ENCODE measurements around the gene LYZ. TPM values are rescaled to one million over a fixed set of nuclear protein-coding genes. Genes with fewer than 3 reads are reported as not detected.
"Not testable (repeated sequence)": the region's sequence is repeated elsewhere in the genome, so short reads cannot be mapped to it uniquely, and the experiment has no call there.

Gene LYZ
- 10 to 100 TPM; 21.5 to 32.9 (median 30.5) TPM for polyA plus RNA-seq (ENCODE audit: insufficient read length in 3 of 3)

DNA sequence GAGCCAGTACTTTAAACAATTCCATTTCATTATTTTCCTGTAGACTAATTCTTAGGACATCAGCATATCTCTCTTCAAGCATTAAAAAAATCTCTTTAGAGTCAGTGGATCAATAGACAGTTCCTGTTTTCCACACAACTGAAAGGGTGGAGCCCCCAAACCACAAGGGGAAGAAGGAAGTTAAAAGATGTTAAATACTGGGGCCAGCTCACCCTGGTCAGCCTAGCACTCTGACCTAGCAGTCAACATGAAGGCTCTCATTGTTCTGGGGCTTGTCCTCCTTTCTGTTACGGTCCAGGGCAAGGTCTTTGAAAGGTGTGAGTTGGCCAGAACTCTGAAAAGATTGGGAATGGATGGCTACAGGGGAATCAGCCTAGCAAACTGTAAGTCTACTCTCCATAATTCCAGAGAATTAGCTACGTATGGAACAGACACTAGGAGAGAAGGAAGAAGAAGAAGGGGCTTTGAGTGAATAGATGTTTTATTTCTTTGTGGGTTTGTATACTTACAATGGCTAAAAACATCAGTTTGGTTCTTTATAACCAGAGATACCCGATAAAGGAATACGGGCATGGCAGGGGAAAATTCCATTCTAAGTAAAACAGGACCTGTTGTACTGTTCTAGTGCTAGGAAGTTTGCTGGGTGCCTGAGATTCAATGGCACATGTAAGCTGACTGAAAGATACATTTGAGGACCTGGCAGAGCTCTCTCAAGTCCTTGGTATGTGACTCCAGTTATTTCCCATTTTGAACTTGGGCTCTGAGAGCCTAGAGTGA lies at the start of gene LYZ:
LYZ (plus strand) TSS at position 220 of the 777 bp plus-strand sequence; CDS start at position 248, 28 bp downstream.
- no peak for DNase-seq (ENCODE audit: low read depth in 3 of 3, low spot score in 2 of 3)

DNA sequence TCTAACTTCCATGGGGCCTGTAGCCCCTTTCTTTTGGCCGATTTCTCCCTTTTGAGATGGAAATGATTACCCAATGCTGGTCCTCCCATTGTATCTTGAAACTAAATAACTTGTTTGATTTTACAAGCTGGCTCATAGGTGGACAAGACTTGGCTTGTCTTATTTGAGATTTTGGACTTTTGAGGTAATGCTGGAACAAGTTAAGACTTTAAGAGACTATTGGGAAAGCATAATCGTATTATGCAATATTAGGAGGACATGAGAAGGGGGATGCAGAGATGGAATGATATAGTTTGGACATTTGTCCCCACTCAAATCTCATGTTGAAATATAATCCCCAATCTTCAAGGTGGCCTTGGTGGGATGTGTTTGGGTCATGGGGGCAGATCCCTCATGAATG lies 49.2 kb upstream of the LYZ start:
- DNase-seq (ENCODE audit: low read depth in 3 of 3, low spot score in 2 of 3): no peak

DNA sequence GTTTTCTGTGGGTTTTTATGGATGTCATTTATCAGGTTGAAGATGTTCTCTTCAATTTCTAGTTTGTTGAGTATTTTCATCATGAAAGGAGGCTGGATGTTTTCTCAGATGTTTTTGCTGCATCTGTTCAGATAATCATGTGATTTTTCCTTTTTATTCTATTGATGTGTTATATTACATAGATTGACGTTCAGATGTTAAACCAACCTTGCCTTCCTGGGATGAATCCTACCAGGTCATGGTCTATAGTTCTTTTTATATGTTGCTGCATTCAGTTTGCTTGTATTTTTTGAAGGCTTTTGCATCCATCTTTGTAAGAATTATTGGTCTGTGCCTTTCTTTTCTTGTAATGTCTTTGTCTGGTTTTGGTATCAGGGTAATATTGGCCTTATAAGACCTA lies 43.9 kb upstream of the LYZ start:
- no peak for DNase-seq (ENCODE audit: low read depth in 3 of 3, low spot score in 2 of 3)

DNA sequence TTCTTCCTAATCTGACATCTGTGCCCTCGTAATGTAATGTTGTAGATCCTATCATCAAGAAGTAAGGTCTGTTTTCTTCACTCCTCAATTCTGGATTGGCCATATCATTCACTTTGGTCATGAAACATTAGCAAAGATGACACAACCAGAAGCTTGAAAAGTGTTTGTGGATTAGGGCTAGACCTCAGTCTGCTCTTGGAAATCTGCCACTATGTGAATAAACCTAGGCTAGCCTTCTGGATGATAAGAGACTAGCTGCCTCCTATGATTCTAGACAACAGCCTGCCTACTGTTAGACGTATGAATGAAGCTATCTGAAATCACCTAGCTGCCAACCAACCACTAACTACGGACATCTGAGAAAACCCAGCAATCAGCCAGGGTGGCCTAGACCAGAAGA lies 38.7 kb upstream of the LYZ start:
- no peak for DNase-seq (ENCODE audit: low read depth in 3 of 3, low spot score in 2 of 3)

DNA sequence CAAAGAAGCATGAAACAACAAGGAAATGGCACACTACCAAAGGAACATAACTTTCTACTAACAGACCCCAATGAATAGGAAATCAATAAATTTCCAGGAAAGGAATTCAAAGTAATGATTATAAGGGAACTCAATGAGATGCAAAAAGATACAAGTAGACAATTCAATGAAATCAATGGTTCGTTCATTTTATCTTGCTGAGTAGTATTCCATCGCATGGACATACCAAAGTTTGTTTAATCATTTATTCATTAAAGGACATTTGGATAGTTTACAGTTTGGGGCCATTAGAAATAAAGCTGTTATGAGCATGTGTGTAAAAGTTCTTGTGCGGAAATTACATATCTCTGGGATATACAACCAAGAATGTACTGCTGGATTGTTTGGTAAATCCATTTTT lies 35.0 kb upstream of the LYZ start:
- no peak for DNase-seq (ENCODE audit: low read depth in 3 of 3, low spot score in 2 of 3)

DNA sequence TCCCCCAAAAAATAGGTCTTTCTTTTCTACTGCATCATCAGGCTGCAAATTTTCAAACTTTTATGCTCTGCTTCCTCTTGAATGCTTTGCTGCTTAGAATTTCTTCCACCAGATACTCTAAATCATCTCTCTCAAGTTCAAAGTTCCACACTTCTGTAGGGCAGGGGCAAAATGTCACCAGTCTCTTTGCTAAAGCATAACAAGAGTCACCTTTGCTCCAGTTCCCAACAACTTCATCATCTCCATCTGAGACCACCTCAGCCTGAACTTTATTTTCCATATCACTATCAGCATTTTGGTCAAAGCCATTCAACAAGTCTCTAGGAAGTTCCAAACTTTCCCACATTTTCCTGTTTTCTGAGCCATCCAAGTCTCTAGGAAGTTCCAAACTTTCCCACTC lies 31.4 kb upstream of the LYZ start:
- not testable (repeated sequence) for DNase-seq (ENCODE audit: low read depth in 3 of 3, low spot score in 2 of 3)

DNA sequence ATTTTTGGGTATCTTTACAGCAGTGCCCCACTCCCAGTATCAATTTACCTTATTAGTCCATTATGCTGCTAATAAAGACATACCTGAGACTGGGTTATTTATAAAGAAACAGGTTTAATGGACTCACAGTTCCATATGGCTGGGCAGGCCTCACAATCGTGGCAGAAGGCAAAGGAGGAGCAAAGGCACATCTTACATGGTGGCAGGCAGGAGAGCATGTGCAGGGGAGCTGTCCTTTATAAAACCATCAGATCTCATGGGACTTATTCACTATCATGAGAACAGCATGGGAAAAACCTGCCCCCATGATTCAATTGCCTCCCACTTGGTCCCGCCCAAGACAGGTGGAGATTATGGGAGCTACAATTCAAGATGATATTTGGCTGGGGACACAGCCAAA lies 30.9 kb upstream of the LYZ start:
- not testable (repeated sequence) for DNase-seq (ENCODE audit: low read depth in 3 of 3, low spot score in 2 of 3)

DNA sequence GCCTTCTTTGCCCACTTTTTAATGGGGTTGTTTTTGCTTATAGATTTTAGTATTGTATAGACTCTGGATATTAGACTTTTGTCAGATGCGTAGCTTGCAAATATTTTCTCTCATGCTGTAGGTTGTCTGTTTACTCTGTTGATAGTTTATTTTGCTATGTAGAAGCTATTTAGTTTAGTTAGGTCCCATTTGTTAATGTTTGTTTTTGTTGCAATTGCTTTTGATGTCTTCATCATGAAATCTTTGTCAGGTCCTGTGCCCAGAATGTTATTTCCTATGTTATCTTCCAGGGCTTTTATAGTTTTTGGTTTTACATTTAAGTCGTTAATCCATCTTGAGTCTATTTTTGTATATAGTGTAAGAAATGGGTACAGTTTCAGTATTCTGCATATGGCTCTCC lies 30.0 kb upstream of the LYZ start:
- no peak for DNase-seq (ENCODE audit: low read depth in 3 of 3, low spot score in 2 of 3)

DNA sequence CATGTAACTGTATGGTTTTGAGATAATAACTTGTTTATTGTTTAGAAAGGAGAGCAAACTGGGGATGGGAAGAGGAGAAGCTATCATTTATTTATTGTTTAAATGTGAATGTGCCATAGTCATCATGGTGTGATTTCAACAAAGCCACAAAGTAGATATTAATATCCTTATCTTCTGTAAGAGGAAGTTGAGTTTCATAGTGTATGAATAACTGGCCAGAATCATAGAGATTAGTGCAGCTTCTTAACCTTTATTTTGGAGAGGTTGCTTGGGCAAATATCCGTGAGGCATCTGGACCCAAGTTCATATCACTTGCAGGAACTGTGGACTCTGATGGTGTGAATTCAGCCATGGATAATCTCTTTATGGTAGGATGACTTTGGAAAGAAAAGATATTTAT lies 26.8 kb upstream of the LYZ start:
- DNase-seq (ENCODE audit: low read depth in 3 of 3, low spot score in 2 of 3): no peak

DNA sequence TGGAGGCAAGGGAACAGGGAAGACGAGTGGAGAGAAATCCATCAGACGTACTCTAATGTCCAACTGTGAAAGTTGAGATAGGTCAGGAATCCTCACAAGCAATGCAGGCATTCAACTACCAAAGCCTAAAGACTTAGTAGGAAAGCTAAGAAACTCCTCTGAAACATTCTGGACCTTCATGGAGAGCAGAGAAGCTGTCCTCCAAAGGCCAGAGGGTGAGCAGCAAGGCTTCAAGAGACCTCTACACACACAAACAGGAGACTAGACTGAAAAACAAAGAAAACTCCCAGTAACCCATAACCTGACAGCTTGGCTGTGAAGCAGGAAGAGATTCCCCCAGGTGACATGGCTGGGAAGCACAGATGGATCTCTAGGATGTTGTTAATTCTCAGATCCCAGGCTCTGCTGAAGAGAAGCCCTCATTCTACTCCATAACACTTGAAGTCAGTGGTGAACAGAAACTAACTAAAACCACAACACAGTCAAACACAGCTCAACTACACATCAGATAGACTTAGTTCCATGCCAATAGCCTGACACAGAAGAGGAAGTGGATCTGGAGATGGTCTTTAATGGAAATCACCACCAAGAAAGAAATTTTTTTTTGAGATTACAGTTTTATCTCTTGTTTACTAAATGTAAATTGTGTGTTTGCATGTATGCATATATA lies 23.2 kb upstream of the LYZ start:
- no peak for DNase-seq (ENCODE audit: low read depth in 3 of 3, low spot score in 2 of 3)

DNA sequence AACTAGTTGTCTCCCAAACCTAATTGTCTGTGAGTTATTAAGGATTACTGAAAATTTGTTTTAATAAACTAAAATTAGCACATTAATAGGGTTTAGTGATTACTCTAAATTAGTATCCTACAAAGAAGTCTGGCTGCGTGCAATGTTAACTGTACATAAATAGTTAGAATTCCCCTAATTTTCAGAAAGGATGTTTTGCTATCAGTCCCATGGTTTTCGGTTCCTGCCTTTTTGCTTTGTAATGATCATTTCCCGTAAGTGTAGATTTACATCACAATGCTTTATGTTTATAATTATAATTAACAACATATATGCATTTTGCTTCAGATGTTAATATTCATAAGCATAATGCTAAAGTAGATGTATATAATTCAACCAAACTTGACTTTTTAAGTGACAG lies 19.8 kb upstream of the LYZ start:
- DNase-seq (ENCODE audit: low read depth in 3 of 3, low spot score in 2 of 3): no peak

DNA sequence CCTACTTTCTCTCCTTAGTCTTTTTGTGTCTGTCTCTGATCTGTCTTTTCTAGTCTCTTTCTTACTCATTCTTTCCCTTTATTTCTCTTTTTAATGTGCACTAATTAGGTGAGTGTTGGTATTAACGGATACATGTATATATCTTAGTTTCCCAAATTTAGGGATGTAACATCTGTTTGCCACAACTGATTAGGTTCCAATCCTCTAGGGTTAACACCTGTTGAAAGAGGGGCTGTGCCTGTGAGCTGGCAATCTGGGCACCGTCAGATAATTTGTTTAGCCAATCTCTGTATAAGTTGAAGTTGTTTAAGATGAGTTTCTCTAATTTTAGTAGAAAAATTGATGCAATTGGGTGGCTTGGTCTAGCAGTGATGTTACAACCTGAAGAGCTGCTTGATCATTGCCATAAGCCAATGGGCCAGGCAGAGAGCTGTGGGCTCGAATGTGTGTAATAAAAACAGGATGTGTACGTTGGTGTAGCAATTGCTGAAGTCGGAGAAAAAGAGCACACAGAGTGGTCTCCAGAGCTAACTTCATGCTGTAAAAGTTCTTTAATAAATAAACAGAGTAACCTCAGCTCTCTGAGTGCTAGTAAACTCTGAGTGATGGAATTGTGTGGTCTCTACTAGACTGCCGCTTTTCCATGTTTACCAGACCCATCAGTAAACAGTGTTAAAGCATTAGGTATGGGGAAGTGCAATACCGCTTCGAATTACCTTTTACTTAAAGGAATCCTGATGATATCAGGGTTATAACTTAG lies 18.3 kb upstream of the LYZ start:
- no peak for DNase-seq (ENCODE audit: low read depth in 3 of 3, low spot score in 2 of 3)

DNA sequence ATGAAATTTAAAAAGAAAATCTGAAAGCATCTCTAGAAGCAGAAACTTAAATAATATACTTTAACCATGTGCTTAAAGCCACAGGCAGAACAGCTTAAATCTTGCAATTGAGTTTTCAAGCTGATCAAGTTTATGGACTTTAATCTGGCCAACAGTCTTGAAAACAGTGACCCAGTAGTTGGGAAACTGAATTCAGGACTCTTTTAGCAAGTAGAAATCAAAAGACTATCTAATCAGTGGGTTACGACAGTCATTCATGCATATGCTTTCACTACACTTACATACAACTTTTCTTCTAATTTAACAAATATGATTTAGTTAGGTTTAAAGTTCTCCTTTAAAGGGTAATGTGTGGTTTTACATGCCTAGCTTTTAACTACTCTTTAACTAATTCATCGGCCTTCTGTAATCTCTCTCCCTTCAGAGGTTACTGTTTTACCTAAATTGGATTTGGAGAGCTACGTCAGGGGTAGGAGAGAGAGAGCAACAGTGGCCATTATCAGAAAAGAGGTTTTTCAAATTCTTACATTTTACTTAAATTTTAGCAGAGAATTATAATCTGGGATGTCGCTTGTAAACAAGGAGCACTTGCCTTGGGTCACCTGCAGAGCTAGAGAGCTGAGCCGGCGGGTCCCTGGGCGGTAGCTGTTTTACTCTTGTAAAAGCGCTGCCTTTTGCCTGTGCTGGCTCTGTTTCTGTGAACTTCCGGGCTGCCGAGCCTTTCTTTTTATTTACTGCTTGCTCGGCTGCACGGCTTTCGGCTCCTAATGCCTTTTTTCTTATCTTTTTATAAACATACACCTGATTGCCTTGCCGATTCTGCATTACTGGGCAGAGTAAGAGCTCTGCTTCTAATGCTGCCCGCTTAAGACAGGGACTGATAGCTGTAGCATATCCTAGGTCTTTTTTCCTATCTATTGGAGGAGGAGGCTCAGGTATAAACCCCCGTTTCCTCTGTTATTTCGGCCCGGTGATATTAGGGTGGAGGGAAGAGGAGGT lies 17.4 kb upstream of the LYZ start:
- peak in 1 of 3 donors; percentile 26 for DNase-seq (ENCODE audit: low read depth in 3 of 3, low spot score in 2 of 3)

DNA sequence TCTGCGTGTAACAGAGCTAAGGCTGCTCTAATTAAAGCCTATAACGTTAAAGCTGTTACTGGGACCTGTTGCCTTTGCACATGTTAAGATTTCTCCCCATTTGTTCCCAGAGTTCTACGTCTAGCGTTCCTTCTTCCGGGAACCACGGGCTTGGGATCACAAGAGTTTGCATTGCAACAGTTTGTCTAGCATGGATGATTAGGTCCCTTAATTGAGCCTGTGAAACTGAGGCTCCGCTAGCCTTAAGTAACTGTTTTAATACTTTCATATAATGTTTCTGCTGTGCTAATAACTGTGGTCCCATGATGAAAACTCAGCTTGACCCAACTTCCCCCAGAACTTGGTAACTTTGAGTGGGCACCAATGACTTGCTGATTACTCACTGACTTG lies 16.7 kb upstream of the LYZ start:
- no peak for DNase-seq (ENCODE audit: low read depth in 3 of 3, low spot score in 2 of 3)

DNA sequence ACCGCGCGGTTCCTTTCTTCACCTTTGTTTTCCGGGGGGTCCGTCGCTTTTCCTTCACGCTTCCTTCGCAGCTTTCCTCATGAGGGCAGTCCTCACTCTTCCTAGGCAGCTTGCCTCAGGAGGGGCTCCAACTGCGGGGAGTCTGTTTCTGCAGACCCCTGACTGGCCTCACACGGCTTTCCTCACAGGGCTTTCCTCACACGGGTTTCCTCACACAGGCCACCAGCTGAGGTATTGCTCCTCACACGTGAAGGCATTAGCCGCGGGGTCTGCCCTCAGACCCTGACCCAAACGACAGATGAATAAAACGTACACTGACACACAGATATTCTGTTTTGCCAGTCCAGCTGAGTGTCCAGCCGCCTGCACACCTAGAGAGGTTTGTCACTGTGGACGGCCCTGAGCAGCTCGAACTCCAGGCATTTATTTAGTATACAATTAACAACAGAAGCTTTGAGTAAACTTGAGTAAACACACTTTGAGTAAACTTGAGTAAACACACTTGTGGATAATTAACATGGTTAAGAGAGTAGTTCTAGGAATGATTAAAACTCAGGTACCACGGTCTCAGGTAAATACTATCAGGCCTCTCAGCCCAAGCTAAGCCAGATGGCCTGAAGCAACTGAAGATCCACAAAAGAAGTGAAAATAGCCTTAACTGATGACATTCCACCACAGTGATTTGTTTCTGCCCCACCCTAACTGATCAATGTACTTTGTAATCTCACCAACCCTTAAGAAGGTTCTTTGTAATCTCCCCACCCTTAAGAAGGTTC lies 16.1 kb upstream of the LYZ start:
- DNase-seq (ENCODE audit: low read depth in 3 of 3, low spot score in 2 of 3): no peak

DNA sequence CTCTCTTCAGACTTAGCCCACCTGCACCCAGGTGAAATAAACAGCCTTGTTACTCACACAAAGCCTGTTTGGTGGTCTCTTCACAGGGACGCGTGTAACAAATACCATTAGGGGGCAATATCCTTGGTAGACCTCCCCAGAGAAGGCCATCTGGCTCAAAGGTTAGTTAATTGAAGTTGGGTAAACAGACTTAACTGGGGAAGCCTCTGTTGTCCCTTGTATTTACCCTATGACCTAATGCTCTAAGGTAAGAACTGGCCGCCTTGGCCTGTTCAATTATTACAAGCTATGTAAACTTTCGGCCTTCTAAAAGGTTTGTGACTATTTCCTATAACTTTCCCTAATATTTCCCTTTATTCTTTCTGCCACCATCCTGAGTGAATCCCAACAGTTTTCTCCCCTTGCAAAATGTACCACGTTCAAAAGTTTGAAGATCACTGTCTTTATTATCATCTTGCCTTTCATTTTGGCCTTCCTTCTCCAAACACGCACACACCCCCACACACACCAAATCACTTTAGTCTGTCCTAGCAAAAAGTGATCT lies 15.3 kb upstream of the LYZ start:
- no peak for DNase-seq (ENCODE audit: low read depth in 3 of 3, low spot score in 2 of 3)

DNA sequence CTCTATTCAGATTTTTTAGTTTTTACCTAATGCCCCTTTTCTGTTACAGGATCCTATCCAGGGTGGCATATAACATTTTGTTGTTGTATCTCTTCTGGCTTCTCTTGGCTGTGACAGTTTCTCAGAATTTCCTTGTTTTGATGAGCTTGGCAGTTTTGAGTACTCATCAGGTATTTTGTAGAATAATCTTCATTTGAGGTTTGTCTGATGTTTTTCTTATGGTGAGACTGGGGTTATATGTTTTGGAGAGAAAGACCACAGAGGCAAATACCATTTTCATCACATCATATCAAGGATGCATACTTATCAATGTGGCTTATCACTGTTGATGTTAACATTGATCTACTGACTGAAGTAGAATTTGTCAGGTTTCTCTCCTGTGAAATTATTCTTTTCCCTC lies 14.0 kb upstream of the LYZ start:
- DNase-seq (ENCODE audit: low read depth in 3 of 3, low spot score in 2 of 3): no peak

DNA sequence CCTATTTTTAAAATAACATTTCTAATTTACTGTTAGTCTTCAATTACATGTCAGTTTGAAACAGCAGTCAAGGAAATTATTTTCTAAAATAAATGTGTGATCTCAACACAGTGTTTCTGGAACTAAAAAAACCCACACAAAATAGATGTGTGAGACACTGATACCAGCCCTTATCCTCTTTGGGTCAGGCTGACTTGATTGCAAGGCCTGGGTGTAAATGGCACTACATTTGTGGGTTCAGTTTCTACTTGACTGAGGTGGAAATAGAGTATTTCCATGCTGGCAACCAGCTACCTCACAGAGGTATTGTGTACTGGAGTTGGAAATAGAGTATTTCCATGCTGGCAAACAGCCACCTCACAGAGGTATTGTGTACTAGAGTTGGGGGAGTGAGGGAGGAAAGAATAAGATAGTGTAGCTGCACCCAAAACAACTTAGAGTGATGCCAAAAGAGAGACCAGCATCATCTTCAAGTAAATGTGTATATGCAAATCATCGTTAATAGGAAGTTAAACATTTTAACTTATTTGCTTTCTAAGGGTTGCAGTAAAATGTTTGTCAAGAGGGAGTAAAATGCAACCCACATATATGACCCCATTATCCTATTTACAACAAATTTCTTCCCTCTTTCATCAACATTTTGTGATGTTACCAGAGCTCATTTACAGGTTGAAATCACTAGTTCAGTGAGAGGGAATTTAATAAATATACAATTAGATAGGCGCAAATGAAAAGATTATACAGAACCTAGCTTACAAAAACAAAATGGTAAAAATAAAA lies 10.7 kb upstream of the LYZ start:
- DNase-seq (ENCODE audit: low read depth in 3 of 3, low spot score in 2 of 3): no peak
